ENCODE data around the gene CD27.

GRCh38 chr12:6399884-6400644 is 44.7 kb upstream of the CD27 start:
- TF ChIP-seq CTCF (IDR thresholded peaks at IDR 0.05) (no peak), POLR2A (IDR thresholded peaks at IDR 0.05) (no peak)

All from lower leg skin (tissue), 3 donors.